Activated CD4-positive, CD25-positive, alpha-beta regulatory T cell treated with anti-CD3 and anti-CD28 coated beads, Interleukin-2, amount 50 U/mL, for 72 hours (primary cell): ENCODE results near the gene HSPA12B.

ENCODE experiments used
- DNase-seq: peaks from one replicate; pipeline ENCODE4 v3.0.0; 2021

HSPA12B gene

GRCh38 chr20:3730803-3731672 is 1.4 kb upstream of the HSPA12B start:
- no peak for DNase-seq

DNA sequence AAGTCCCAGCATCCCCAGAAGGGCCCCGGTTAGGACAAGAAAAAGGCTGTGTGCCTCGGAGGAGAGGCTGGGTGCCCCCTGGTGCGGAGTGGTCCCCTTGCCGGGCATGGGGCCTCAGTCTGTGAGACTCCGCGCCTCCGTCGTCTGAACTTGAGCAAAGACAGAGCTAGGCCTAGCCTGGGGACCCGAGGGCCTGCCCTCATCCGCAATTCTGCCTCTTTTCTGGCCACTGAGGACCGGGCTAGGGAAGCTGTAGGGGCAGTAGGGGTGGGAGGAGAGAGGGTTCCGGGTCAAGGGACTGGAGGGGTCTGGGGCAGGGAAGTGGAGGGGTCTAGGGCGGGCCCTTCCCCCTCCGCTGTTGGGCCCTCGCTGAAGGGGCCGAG is 550 bp upstream of the HSPA12B start:
- DNase-seq = no peak

DNA sequence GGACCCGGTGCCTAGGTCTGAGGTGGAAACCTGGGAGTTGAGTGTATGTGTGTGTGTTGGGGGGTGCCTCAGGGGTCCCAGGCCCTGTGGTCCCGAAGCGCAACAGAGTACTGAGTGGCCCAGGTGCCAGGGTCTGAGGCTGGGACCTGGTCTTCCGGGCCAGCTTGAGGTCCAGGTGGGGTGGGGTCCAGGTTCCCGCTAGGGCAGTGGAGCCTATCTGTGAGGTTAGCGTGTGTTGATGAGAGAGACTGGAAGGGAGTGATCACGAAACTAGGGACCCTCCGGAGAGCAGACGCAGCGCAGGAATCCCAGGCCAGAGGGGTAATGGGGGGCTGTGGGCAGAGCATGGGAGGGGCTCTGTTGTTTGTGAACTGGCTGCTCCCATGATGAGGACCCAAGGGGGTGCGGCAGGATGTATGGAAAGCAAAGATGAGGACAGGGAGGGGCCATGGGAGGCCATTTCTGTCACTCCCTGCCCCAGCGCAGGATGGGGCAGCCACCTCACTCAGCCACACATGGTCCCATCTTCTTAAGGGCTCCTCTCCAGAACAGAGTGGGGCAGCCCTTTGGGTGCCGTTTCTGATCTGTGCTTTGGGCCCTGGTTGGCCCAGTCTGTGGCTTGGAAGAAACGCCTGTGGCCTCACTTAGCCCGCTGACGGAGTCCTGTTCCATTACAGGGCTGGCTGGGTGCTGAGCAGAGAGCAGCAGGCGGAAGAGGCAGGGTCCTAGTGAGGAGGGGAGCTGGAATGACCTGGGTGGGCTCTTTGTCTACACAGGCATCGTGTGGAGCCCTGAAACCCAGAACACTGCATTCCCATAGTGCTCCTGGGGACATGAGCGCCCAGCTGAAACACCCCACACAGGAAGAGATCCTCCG is 872 bp downstream of the HSPA12B start:
- no peak for DNase-seq

GRCh38 chr20:3734111-3734843 is 1.8 kb downstream of the HSPA12B start:
- no peak for DNase-seq

GRCh38 chr20:3735768-3736167 is 3.3 kb downstream of the HSPA12B start:
- no peak for DNase-seq

GRCh38 chr20:3738111-3739053 is 5.9 kb downstream of the HSPA12B start:
- no peak for DNase-seq

- DNase-seq = no peak
These were observed 6.8 kb downstream of the HSPA12B start for GRCh38 chr20:3739054-3739925.

DNA sequence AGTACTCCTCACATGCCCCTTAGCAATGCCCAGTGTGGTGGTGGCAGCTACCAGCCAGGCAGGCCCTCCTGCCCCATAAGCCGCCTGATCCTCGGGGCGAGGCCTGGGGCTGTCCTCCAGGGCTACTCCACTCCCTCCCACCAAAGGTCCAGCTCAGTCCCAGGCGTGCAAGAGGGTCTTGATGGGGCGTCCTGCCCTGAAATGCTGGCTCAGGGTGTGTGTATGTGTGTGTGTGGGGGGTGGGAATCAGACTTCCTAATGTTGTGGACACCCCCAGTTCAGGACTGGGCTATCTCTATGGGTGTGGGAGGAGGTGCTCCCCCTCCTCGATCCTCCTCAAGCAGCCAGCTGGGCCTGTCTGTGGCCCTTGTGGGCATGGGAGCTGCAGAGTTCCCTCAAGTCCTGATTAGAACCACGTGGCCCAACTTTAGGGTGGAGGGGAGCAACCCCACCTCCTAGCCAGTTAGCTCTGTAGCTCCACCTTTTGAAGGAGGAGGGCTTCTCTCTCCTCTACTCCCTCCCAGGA is 7.5 kb downstream of the HSPA12B start:
- DNase-seq = no peak

DNA sequence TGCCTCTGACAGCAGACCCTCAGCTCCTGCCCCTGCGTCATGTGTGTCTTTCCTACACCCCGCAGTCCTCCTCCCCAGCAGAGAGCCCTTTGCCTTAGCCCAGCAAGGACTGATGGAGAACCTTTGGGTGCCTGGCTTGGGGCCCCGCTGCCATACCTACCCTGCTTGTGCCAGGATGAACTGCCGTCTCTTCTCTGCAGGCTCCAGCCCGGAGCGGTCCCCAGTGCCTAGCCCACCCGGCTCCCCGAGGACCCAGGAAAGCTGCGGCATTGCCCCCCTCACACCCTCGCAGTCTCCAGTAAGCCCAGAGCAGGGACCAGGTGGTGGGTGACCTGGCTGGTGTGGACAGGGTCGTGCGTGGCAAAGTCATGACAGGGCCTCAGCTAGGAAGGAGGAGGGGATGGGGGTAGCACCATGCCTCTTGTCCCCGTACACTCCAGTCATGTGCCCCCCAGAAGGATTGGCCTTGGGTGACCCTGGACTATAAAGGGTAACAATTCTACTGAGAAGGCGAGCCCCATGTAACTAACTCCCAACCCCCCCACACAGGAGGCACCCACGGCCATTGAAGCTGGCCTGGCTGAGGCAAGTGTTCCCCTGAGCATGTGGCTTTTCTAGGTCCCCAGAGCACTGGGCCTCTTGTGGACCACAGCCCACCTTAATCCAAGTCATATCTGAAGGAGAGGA is 8.3 kb downstream of the HSPA12B start:
- DNase-seq = no peak

- DNase-seq = no peak
These were observed 9.5 kb downstream of the HSPA12B start for GRCh38 chr20:3741836-3742458.

- DNase-seq = no peak
These were observed 10.8 kb downstream of the HSPA12B start for GRCh38 chr20:3743251-3743650.

GRCh38 chr20:3744037-3744436 is 11.6 kb downstream of the HSPA12B start:
- DNase-seq = no peak

- DNase-seq = peak; percentile 69
These were observed 12.6 kb downstream of the HSPA12B start for GRCh38 chr20:3744806-3745685.

DNA sequence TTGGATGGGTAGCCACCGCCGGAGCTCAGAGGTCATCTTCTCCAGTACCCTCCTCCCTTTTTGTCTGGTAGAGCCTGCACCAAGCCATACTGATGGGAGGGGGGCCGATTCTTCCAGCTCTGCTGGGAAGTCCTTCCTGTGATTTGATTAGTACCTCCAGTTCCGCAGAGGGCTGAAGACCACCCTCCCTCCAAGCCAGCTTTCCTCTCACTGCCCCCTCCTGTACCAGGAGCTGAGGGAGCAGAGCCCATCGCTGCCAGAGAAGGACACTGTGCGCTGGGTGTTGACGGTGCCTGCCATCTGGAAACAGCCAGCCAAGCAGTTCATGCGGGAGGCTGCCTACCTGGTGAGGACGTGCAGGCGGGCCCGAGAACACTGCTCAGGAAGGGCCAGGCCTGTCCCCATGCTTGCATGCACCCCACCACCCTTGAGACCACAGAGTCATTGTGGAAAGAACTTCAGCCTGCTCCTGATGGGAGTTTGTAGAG is 13.2 kb downstream of the HSPA12B start:
- DNase-seq = no peak

DNA sequence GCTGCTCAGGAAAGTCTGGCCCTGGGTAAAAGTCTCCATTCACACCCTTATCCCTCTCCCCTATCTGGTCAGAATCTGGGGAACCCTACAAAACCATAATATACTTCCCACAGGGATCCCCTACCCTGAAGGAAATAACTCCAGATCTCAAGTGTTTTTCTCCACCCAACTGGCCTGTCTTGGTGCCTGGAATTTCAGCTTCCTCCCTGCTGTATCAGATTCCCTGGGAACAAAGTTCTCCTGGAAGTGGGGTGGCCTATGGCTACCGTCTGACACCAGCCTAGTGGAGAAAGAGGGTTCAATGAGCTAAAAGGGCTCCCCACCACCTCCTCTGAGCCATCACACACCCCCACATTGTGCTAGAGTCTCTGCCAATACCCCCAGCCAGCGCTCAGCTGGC is 15.0 kb downstream of the HSPA12B start:
- no peak for DNase-seq

DNA sequence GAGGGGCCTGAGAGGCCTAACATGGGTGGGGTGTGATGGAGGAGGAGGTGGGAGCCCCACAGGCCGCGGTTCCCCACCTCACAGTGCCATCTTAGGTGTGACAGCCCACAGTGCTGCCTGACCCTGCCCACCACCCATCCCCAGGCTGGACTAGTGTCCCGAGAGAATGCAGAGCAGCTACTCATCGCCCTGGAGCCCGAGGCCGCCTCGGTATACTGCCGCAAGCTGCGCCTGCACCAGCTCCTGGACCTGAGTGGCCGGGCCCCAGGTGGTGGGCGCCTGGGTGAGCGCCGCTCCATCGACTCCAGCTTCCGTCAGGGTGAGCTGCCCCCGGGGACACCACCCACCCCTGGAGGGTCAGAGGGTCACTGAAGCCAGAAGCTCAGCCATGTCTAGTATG is 15.6 kb downstream of the HSPA12B start:
- no peak for DNase-seq

GRCh38 chr20:3749087-3749688 is 16.7 kb downstream of the HSPA12B start:
- DNase-seq = no peak
